ENCODE measurements around the gene UTP18. TPM values are rescaled to one million over a fixed set of nuclear protein-coding genes. Genes with fewer than 3 reads are reported as not detected.

The UTP18 gene
- total RNA-seq (2021) (67.4 to 74.4 TPM (median 68.8 TPM) in 3 replicates), Bru-seq, nascent RNA (percentile 88 among the genes with signal in this experiment)
- long read RNA-seq, experiment 1, transcript UTP18-201 (14 exons, 1,894 nt), result major isoform, 311 of 352 reads
- long read RNA-seq, experiment 1, partial matches to known transcripts, result 15 of 352 reads
- long read RNA-seq, experiment 1, other reads (novel, unspliced or antisense), result 26 of 352 reads
- long read RNA-seq, experiment 2, transcript UTP18-201 (14 exons, 1,894 nt), result major isoform, 85 of 130 reads
- long read RNA-seq, experiment 2, partial matches to known transcripts, result 16 of 130 reads
- long read RNA-seq, experiment 2, other reads (novel, unspliced or antisense), result 27 of 130 reads
- long read RNA-seq, experiment 3, transcript UTP18-201 (14 exons, 1,894 nt), result major isoform, 223 of 240 reads
- long read RNA-seq, experiment 3, partial matches to known transcripts, result 6 of 240 reads
- long read RNA-seq, experiment 3, other reads (novel, unspliced or antisense), result 11 of 240 reads

DNA sequence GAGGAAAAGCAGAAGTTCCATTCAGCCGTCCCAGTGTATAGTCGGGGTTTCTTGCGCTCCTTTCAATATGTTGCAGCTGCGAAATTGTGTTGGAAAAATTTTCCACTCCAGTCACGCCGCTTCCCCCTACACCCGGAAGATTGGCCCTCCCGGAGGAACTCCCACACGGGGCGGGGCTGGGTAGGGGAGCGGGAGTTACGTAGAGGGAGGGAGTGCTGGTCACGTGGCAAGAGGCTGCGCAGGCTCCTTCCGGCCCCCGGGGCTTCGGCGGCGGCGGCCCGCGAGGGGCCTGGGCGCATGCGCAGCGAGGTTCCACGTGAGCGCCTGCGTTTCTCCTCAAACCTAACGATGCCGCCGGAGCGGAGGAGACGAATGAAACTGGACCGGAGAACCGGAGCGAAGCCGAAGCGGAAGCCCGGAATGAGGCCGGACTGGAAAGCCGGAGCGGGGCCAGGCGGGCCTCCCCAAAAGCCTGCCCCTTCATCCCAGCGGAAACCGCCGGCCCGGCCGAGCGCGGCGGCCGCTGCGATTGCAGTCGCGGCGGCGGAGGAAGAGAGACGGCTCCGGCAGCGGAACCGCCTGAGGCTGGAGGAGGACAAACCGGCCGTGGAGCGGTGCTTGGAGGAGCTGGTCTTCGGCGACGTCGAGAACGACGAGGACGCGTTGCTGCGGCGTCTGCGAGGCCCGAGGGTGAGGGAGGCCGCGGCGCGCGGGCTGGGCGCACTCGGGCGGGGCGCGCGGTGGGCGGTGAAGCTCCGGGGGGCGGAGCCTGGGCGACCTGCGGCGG is at the start of gene UTP18:
UTP18 (plus strand) TSS at position 310 of the 787 bp plus-strand sequence; CDS start at position 349, 39 bp downstream.
- ATAC-seq, result peak; percentile 75
- ChIA-PET CTCF (interaction anchor here (0.6 to 1.6 kb wide), 3 partner anchors 44 to 204 kb away, joined by 3 read pairs; partner anchors contain the start of gene NME2), POLR2A (interaction anchor here (0.6 kb wide), 1 partner anchor 11 kb away, joined by 6 read pairs; no protein-coding TSS in a partner anchor)
- TF ChIP-seq FOXK1 (CRISPR knock-in tag; IDR thresholded peaks at IDR 0.05), result no peak
- TF ChIP-seq ZNF671 (CRISPR knock-in tag; IDR thresholded peaks at IDR 0.05), result no peak
- TF ChIP-seq JUN (CRISPR knock-in tag; IDR thresholded peaks at IDR 0.05), result peak; percentile 62; the same call in 1 of the 2 replicates
- TF ChIP-seq PRRX2 (CRISPR knock-in tag; IDR thresholded peaks at IDR 0.05), result no peak
- 0 out of 2 replicates have a peak, but pooled peaks have one; percentile 4 for TF ChIP-seq RELA (CRISPR knock-in tag; IDR thresholded peaks at IDR 0.05; ENCODE audit: borderline replicate concordance)
- TF ChIP-seq, protein P1, sequence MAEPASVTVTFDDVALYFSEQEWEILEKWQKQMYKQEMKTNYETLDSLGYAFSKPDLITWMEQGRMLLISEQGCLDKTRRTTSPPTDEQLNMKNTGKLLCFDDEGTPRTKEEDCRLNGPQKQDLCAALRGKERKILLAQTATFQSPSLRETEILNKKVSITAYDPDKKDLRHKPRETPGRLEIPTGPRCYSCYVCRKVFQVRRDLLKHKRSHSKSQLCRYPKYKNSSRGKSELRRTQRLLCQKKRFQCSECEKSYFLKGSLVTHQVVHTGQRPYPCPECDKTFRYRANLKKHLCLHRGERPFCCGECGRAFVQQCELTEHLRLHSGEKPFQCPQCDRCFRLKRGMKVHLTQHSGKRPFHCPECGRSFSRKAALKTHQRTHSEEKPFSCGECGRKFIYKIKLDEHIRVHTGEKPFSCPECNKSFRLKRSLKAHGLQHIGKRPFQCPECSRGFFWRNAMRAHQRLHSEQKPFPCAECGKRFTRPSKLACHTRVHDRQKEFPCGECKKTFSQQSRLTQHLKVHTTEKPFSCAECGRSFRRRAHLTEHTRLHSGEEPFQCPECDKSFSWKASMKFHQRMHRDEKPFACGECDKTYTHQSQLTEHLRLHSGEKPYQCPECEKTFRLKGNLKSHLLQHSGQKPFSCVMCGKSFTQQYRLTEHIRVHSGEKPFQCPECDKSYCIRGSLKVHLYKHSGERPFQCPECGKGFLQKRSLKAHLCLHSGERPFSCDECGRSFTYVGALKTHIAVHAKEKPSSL (CRISPR knock-in tag; conservative IDR thresholded peaks at IDR 0.05), result no peak
- TF ChIP-seq, protein P2, sequence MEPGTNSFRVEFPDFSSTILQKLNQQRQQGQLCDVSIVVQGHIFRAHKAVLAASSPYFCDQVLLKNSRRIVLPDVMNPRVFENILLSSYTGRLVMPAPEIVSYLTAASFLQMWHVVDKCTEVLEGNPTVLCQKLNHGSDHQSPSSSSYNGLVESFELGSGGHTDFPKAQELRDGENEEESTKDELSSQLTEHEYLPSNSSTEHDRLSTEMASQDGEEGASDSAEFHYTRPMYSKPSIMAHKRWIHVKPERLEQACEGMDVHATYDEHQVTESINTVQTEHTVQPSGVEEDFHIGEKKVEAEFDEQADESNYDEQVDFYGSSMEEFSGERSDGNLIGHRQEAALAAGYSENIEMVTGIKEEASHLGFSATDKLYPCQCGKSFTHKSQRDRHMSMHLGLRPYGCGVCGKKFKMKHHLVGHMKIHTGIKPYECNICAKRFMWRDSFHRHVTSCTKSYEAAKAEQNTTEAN (CRISPR knock-in tag; IDR thresholded peaks at IDR 0.05), result no peak
- no peak for TF ChIP-seq JAZF1 (CRISPR knock-in tag; IDR thresholded peaks at IDR 0.05)
- no peak for TF ChIP-seq EMX1 (CRISPR knock-in tag; IDR thresholded peaks at IDR 0.05)
- TF ChIP-seq, protein P3, sequence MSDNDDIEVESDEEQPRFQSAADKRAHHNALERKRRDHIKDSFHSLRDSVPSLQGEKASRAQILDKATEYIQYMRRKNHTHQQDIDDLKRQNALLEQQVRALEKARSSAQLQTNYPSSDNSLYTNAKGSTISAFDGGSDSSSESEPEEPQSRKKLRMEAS (CRISPR knock-in tag; IDR thresholded peaks at IDR 0.05), result peak; percentile 95
- TF ChIP-seq NFE2L1 (CRISPR knock-in tag; IDR thresholded peaks at IDR 0.05), result no peak
- TF ChIP-seq, protein P4, sequence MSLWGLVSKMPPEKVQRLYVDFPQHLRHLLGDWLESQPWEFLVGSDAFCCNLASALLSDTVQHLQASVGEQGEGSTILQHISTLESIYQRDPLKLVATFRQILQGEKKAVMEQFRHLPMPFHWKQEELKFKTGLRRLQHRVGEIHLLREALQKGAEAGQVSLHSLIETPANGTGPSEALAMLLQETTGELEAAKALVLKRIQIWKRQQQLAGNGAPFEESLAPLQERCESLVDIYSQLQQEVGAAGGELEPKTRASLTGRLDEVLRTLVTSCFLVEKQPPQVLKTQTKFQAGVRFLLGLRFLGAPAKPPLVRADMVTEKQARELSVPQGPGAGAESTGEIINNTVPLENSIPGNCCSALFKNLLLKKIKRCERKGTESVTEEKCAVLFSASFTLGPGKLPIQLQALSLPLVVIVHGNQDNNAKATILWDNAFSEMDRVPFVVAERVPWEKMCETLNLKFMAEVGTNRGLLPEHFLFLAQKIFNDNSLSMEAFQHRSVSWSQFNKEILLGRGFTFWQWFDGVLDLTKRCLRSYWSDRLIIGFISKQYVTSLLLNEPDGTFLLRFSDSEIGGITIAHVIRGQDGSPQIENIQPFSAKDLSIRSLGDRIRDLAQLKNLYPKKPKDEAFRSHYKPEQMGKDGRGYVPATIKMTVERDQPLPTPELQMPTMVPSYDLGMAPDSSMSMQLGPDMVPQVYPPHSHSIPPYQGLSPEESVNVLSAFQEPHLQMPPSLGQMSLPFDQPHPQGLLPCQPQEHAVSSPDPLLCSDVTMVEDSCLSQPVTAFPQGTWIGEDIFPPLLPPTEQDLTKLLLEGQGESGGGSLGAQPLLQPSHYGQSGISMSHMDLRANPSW (CRISPR knock-in tag; conservative IDR thresholded peaks at IDR 0.05; ENCODE audit: low read depth), result no peak
- TF ChIP-seq, protein P5, sequence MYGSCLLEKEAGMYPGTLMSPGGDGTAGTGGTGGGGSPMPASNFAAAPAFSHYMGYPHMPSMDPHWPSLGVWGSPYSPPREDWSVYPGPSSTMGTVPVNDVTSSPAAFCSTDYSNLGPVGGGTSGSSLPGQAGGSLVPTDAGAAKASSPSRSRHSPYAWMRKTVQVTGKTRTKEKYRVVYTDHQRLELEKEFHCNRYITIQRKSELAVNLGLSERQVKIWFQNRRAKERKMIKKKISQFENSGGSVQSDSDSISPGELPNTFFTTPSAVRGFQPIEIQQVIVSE (CRISPR knock-in tag; IDR thresholded peaks at IDR 0.05; ENCODE audit: borderline replicate concordance), result no peak
- TF ChIP-seq, protein P6, sequence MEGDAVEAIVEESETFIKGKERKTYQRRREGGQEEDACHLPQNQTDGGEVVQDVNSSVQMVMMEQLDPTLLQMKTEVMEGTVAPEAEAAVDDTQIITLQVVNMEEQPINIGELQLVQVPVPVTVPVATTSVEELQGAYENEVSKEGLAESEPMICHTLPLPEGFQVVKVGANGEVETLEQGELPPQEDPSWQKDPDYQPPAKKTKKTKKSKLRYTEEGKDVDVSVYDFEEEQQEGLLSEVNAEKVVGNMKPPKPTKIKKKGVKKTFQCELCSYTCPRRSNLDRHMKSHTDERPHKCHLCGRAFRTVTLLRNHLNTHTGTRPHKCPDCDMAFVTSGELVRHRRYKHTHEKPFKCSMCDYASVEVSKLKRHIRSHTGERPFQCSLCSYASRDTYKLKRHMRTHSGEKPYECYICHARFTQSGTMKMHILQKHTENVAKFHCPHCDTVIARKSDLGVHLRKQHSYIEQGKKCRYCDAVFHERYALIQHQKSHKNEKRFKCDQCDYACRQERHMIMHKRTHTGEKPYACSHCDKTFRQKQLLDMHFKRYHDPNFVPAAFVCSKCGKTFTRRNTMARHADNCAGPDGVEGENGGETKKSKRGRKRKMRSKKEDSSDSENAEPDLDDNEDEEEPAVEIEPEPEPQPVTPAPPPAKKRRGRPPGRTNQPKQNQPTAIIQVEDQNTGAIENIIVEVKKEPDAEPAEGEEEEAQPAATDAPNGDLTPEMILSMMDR (IDR thresholded peaks at IDR 0.05), result no peak
- TF ChIP-seq, protein P7, sequence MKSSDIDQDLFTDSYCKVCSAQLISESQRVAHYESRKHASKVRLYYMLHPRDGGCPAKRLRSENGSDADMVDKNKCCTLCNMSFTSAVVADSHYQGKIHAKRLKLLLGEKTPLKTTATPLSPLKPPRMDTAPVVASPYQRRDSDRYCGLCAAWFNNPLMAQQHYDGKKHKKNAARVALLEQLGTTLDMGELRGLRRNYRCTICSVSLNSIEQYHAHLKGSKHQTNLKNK (CRISPR knock-in tag; IDR thresholded peaks at IDR 0.05), result no peak
- TF ChIP-seq, protein P8, sequence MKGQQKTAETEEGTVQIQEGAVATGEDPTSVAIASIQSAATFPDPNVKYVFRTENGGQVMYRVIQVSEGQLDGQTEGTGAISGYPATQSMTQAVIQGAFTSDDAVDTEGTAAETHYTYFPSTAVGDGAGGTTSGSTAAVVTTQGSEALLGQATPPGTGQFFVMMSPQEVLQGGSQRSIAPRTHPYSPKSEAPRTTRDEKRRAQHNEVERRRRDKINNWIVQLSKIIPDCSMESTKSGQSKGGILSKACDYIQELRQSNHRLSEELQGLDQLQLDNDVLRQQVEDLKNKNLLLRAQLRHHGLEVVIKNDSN (CRISPR knock-in tag; IDR thresholded peaks at IDR 0.05), result peak; percentile 97
- TF ChIP-seq, protein P9, sequence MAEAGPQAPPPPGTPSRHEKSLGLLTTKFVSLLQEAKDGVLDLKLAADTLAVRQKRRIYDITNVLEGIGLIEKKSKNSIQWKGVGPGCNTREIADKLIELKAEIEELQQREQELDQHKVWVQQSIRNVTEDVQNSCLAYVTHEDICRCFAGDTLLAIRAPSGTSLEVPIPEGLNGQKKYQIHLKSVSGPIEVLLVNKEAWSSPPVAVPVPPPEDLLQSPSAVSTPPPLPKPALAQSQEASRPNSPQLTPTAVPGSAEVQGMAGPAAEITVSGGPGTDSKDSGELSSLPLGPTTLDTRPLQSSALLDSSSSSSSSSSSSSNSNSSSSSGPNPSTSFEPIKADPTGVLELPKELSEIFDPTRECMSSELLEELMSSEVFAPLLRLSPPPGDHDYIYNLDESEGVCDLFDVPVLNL (CRISPR knock-in tag; IDR thresholded peaks at IDR 0.05; ENCODE audit: borderline replicate concordance, low read depth), result peak; percentile 12; the same call in 1 of the 2 replicates
- TF ChIP-seq, protein P10, sequence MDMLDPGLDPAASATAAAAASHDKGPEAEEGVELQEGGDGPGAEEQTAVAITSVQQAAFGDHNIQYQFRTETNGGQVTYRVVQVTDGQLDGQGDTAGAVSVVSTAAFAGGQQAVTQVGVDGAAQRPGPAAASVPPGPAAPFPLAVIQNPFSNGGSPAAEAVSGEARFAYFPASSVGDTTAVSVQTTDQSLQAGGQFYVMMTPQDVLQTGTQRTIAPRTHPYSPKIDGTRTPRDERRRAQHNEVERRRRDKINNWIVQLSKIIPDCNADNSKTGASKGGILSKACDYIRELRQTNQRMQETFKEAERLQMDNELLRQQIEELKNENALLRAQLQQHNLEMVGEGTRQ (CRISPR knock-in tag; IDR thresholded peaks at IDR 0.05), result peak; percentile 97
- TF ChIP-seq CREM (CRISPR knock-in tag; IDR thresholded peaks at IDR 0.05), result no peak
- no peak for TF ChIP-seq ZNF416 (CRISPR knock-in tag; IDR thresholded peaks at IDR 0.05)
- TF ChIP-seq, protein P11, sequence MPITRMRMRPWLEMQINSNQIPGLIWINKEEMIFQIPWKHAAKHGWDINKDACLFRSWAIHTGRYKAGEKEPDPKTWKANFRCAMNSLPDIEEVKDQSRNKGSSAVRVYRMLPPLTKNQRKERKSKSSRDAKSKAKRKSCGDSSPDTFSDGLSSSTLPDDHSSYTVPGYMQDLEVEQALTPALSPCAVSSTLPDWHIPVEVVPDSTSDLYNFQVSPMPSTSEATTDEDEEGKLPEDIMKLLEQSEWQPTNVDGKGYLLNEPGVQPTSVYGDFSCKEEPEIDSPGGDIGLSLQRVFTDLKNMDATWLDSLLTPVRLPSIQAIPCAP (CRISPR knock-in tag; IDR thresholded peaks at IDR 0.05), result peak; percentile 62; the same call in 1 of the 2 replicates

More for the DNA sequence above, at the start of gene UTP18:
- Mint-ChIP-seq H3K9me3 (no peaks in the 10 kb centered on the region), H3K27ac (peak within 1 kb of the TSS; percentile 95), H3K36me3 (peaks cover 44% of the 10 kb centered on the region), H3K27me3 (ENCODE audit: low read depth) (no peaks in the 10 kb centered on the region), H3K4me1 (peaks cover 43% of the 10 kb centered on the region), H3K4me3 (peak within 1 kb of the TSS; percentile 92)
- peak; percentile 93 for DNase-seq (ENCODE audit: low spot score)
